ENCODE results near the gene ACACA.
A peak's percentile ranks its signal among the peaks of the same experiment; 100 is the strongest.

ACACA gene

DNA sequence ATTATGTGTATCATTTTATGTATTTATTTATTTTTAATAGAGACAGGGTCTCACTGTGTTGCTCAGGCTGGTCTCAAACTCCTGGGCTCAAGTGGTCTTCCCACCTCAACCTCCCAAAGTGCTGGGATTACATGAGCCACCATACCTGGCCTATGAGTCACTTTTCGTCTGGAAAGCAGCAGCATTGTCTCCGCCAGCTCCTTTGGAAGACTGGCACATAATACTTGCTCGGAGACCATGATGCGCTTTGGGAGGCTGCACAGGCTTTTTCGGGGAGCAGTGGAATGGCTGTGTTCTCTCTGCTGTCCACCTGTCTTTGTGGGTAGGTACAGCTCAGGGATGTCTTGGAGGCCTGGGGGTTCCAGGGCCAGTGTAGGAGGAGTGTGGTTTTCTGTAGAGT, 355.7 kb downstream of the ACACA start:
- no peaks in the 10 kb centered on the region for H3K79me2 ChIP-seq (ENCODE audit: insufficient read depth, low read length)

GRCh38 chr17:37048811-37049210, 357.8 kb downstream of the ACACA start:
- no peaks in the 10 kb centered on the region for H3K9me3 ChIP-seq (ENCODE audit: insufficient read depth, low read depth, low read length)
- no peak for TF ChIP-seq EZH2phosphoT487 (IDR thresholded peaks at IDR 0.05; ENCODE audit: borderline replicate concordance)
- TF ChIP-seq, protein P1, sequence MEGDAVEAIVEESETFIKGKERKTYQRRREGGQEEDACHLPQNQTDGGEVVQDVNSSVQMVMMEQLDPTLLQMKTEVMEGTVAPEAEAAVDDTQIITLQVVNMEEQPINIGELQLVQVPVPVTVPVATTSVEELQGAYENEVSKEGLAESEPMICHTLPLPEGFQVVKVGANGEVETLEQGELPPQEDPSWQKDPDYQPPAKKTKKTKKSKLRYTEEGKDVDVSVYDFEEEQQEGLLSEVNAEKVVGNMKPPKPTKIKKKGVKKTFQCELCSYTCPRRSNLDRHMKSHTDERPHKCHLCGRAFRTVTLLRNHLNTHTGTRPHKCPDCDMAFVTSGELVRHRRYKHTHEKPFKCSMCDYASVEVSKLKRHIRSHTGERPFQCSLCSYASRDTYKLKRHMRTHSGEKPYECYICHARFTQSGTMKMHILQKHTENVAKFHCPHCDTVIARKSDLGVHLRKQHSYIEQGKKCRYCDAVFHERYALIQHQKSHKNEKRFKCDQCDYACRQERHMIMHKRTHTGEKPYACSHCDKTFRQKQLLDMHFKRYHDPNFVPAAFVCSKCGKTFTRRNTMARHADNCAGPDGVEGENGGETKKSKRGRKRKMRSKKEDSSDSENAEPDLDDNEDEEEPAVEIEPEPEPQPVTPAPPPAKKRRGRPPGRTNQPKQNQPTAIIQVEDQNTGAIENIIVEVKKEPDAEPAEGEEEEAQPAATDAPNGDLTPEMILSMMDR (conservative IDR thresholded peaks at IDR 0.05; ENCODE audit: low read length), result no peak
- no peaks in the 10 kb centered on the region for H3K27me3 ChIP-seq (ENCODE audit: insufficient read depth, low read length, poor library complexity, severe bottlenecking)
- H3K9ac ChIP-seq (ENCODE audit: low read depth, low read length, poor library complexity, severe bottlenecking), result no peak overlapping the region
- H3K4me3 ChIP-seq (ENCODE audit: low read length, poor library complexity, severe bottlenecking), result no peak overlapping the region
- no peaks in the 10 kb centered on the region for H3F3A ChIP-seq (ENCODE audit: low read depth)
- peaks cover 26% of the 10 kb centered on the region; the same call in 1 of the 2 replicates for H3K36me3 ChIP-seq (ENCODE audit: insufficient read depth, low read length)
- no peaks in the 10 kb centered on the region for H3K9me2 ChIP-seq (replicated peaks; ENCODE audit: low read depth, low read length)
- H4K20me1 ChIP-seq (ENCODE audit: insufficient read depth, low read length, poor library complexity, severe bottlenecking), result no peaks in the 10 kb centered on the region
- H3K79me2 ChIP-seq (ENCODE audit: insufficient read depth, low read length), result no peaks in the 10 kb centered on the region
- H3K4me2 ChIP-seq (ENCODE audit: low read depth, low read length, poor library complexity, severe bottlenecking), result no peak overlapping the region
- no peak overlapping the region for H2AFZ ChIP-seq (ENCODE audit: low read length)
- H3K4me1 ChIP-seq (ENCODE audit: insufficient read depth, low read length, poor library complexity, severe bottlenecking), result peaks cover 11% of the 10 kb centered on the region

More for the DNA sequence above, 355.7 kb downstream of the ACACA start:
- Histone ChIP-seq H3K9ac (ENCODE audit: low read depth, low read length, poor library complexity, severe bottlenecking) (no peak overlapping the region), H3K9me2 (replicated peaks; ENCODE audit: low read depth, low read length) (no peaks in the 10 kb centered on the region), H3K4me1 (ENCODE audit: insufficient read depth, low read length, poor library complexity, severe bottlenecking) (peaks cover 4% of the 10 kb centered on the region), H2AFZ (ENCODE audit: low read length) (no peak overlapping the region), H3K9me3 (ENCODE audit: insufficient read depth, low read depth, low read length) (no peaks in the 10 kb centered on the region), H3K36me3 (ENCODE audit: insufficient read depth, low read length) (peaks cover 17% of the 10 kb centered on the region; the same call in 1 of the 2 replicates), H3K4me3 (ENCODE audit: low read length, poor library complexity, severe bottlenecking) (no peak overlapping the region), H3F3A (ENCODE audit: low read depth) (no peaks in the 10 kb centered on the region), H3K4me2 (ENCODE audit: low read depth, low read length, poor library complexity, severe bottlenecking) (no peak overlapping the region), H3K27me3 (ENCODE audit: insufficient read depth, low read length, poor library complexity, severe bottlenecking) (no peaks in the 10 kb centered on the region), H4K20me1 (ENCODE audit: insufficient read depth, low read length, poor library complexity, severe bottlenecking) (no peaks in the 10 kb centered on the region)
- TF ChIP-seq EZH2phosphoT487 (IDR thresholded peaks at IDR 0.05; ENCODE audit: borderline replicate concordance), result no peak
- TF ChIP-seq, protein P1 (conservative IDR thresholded peaks at IDR 0.05; ENCODE audit: low read length), result no peak

DNA sequence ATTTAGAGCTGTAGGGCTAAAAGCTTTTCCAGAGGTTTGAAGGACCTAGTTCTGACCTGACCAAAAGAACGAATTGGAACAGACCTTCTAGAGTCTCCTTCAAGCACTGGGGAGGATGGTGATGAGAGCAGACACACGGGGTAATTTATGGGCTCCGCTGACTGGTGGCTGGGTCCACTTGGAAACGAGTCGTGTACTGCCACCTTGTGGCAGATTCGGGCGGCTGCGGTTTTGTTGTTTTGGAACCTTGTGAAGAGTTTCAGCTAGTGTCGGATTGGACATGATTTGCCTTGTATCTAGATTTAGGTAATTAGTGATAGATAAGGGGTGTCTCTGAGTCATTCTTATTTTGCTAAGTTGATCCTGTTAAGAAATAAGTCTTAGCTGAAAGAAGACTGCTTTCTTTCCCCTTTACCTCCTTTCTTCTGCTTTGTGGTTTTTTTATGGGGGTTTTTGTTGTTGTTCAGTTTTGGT, 359.0 kb downstream of the ACACA start:
- Histone ChIP-seq H3K9me3 (ENCODE audit: insufficient read depth, low read depth, low read length) (no peaks in the 10 kb centered on the region), H3K79me2 (ENCODE audit: insufficient read depth, low read length) (no peaks in the 10 kb centered on the region), H3K9me2 (replicated peaks; ENCODE audit: low read depth, low read length) (no peaks in the 10 kb centered on the region), H3K4me2 (ENCODE audit: low read depth, low read length, poor library complexity, severe bottlenecking) (no peak overlapping the region), H4K20me1 (ENCODE audit: insufficient read depth, low read length, poor library complexity, severe bottlenecking) (no peaks in the 10 kb centered on the region), H3K27me3 (ENCODE audit: insufficient read depth, low read length, poor library complexity, severe bottlenecking) (no peaks in the 10 kb centered on the region), H3K4me3 (ENCODE audit: low read length, poor library complexity, severe bottlenecking) (no peak overlapping the region), H3K9ac (ENCODE audit: low read depth, low read length, poor library complexity, severe bottlenecking) (no peak overlapping the region), H3F3A (ENCODE audit: low read depth) (no peaks in the 10 kb centered on the region), H3K36me3 (ENCODE audit: insufficient read depth, low read length) (peaks cover 27% of the 10 kb centered on the region; the same call in 1 of the 2 replicates), H2AFZ (ENCODE audit: low read length) (no peak overlapping the region), H3K4me1 (ENCODE audit: insufficient read depth, low read length, poor library complexity, severe bottlenecking) (peaks cover 16% of the 10 kb centered on the region)
- TF ChIP-seq, protein P1 (conservative IDR thresholded peaks at IDR 0.05; ENCODE audit: low read length), result peak; percentile 95
- no peak for TF ChIP-seq EZH2phosphoT487 (IDR thresholded peaks at IDR 0.05; ENCODE audit: borderline replicate concordance)

Measured in Loucy (cell line).